Prostate gland (tissue), 2 donors: Measurements from ENCODE around the gene DMD.

ENCODE experiments used
- POLR2A ChIP-seq: fragments of 450-650 bp; IDR thresholded peaks from one replicate; pipeline ENCODE4 v1.6.1; 2016; ENCODE audit warnings: antibody characterized with exemption, mild to moderate bottlenecking
- POLR2AphosphoS5 ChIP-seq: sonication (generic); formaldehyde crosslinking; IDR thresholded peaks from one replicate; pipeline ENCODE4 v1.6.1; 2017; ENCODE audit warnings: antibody characterized with exemption
- TF ChIP-seq, protein P1 (sequence below), 4 experiments: fragments of 200-600 bp in 2 of 4; fragments of 450-650 bp in 2 of 4; sonication (generic) in 2 of 4; IDR thresholded peaks; 1 replicate in 3 of 4; 2 replicates in 1 of 4; pipeline ENCODE4 v1.5.1; 2016 to 2019; ENCODE audit warnings: antibody characterized with exemption in 4 of 4, mild to moderate bottlenecking in 2 of 4, moderate library complexity in 2 of 4

DNA sequence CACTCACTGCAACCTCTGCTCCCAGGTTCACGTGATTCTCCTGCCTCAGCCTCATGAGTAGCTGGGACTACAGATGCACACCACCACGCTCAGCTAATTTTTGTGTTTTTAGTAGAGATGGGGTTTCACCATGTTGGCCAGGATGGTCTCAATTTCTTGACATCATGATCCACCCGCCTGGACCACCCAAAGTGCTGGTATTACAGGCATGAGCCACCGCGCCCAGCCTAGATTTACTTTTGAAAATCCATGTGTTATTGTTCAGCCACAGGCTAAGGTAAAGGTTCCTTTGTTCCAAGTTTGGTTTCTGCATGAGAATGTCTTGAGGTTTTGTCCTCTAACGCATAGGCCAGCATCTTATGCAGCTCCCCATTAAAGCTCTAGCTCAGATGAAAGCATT is 371.6 kb downstream of the DMD start:
- TF ChIP-seq, protein P1, sequence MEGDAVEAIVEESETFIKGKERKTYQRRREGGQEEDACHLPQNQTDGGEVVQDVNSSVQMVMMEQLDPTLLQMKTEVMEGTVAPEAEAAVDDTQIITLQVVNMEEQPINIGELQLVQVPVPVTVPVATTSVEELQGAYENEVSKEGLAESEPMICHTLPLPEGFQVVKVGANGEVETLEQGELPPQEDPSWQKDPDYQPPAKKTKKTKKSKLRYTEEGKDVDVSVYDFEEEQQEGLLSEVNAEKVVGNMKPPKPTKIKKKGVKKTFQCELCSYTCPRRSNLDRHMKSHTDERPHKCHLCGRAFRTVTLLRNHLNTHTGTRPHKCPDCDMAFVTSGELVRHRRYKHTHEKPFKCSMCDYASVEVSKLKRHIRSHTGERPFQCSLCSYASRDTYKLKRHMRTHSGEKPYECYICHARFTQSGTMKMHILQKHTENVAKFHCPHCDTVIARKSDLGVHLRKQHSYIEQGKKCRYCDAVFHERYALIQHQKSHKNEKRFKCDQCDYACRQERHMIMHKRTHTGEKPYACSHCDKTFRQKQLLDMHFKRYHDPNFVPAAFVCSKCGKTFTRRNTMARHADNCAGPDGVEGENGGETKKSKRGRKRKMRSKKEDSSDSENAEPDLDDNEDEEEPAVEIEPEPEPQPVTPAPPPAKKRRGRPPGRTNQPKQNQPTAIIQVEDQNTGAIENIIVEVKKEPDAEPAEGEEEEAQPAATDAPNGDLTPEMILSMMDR (IDR thresholded peaks at IDR 0.05): no peak
- TF ChIP-seq POLR2AphosphoS5 (no peak), POLR2A (no peak)
